Activated T-helper 1 cell treated with anti-CD3 and anti-CD28 coated beads, Interleukin-2, amount 50 U/mL, for 16 hours (primary cell): ENCODE data around the gene ZNF860.
"Not testable (repeated sequence)": the region's sequence is repeated elsewhere in the genome, so short reads cannot be mapped to it uniquely, and the experiment has no call there.

Experiments used
- DNase-seq, 2 donors: peaks; one replicate each; pipeline ENCODE4 v3.0.0-alpha.2; 2020; ENCODE audit warnings: low read depth in 1 of 2, low spot score in 1 of 2

The ZNF860 gene

DNA sequence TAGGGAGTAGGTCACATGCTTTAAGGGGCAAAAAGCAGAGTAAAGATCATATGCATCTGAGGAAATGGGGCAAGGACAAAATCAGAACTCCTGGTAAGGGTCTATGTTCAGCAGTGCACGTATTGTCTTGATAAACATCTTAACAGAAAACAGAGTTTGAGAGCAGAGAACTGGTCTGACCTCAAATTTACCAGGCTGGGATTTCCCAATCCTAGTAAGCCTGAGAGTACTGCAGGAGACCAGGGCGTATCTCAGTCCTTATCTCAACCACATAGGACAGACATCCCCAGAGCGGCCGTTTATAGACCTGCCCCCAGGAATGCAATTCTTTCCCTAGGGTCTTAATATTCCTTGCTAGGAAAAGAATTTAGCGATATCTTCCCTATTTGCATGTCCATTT, 13.5 kb downstream of the ZNF860 start:
- DNase-seq: not testable (repeated sequence)

DNA sequence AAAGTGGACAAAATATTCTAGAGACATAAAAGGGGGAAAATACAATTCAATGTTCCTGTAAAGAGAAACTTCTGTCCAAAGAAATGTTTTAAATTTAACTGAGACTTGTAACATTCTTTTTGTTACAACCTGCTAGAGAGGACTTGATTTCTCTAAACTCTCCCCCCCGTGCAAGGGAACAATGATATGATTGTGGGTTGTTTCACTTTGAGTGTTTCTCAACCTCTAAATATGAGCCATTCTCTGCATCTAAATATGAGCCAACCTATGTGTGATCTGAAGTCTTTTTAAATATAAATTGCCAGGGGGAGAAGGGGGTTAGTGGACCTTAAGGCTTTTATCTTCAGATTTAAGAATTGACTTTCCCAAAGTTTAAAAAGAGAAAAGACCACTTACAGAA, 14.6 kb downstream of the ZNF860 start:
- DNase-seq: no peak

DNA sequence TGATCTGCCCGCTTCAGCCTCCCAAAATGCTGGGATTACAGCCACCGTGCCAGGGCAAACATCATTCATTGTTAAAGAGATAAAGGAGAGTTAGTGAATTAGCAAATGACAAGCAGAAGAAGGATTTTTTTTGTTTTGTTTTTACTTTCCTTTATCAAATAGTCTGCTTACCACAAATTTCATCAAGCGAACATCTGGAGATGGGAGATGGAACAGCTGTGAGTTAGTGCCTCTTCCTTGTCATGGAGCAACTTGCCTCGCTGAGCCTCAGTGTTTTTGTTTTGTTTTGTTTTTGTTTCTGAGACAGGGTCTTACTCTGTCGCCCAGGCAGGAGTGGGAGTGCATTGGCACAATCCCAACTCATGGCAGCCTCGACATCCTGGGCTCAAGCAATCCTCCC, 15.9 kb downstream of the ZNF860 start:
- DNase-seq: no peak

- no peak for DNase-seq
Observed at GRCh38 chr3:31999907-32000439, 18.4 kb downstream of the ZNF860 start.

GRCh38 chr3:32000877-32001276, 19.3 kb downstream of the ZNF860 start:
- no peak for DNase-seq

- no peak for DNase-seq
Observed at GRCh38 chr3:32002561-32003368, 21.2 kb downstream of the ZNF860 start.

- DNase-seq: no peak
Observed at GRCh38 chr3:32003380-32003779, 21.8 kb downstream of the ZNF860 start.

GRCh38 chr3:32004113-32004765, 22.7 kb downstream of the ZNF860 start:
- DNase-seq: no peak

- no peak for DNase-seq
Observed at GRCh38 chr3:32009101-32009500, 27.6 kb downstream of the ZNF860 start.

GRCh38 chr3:32009957-32010356, 28.4 kb downstream of the ZNF860 start:
- no peak for DNase-seq

GRCh38 chr3:32010699-32011098, 29.1 kb downstream of the ZNF860 start:
- not testable (repeated sequence) for DNase-seq

DNA sequence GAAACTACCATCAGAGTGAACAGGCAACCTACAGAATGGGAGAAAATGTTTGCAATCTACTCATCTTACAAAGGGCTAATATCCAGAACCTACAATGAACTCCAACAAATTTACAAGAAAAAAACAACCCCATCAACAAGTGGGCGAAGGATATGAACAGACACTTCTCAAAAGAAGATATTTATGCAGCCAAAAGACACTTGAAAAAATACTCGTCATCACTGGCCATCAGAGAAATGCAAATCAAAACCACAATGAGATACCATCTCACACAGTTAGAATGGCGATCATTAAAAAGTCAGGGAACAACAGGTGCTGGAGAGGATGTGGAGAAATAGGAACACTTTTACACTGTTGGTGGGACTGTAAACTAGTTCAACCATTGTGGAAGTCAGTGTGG, 34.1 kb downstream of the ZNF860 start:
- not testable (repeated sequence) for DNase-seq

DNA sequence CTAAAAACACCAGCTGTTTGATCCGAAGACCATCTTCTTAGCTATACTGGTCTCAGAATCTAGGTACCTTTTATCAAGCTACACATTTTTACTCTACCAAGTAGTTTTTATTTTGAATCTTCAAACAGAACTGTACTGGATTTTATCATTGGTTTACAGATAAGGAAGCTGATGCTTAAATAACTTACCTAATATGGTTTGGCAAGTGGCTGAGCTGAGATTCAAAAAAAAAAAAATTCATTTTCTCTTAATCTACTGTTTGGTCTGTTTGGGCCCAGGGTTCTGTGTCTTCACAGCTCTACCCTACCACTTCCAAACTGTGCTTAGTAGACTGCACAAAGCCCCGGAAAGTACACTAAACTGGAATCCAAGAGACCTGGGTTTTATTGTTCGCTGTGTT, 35.7 kb downstream of the ZNF860 start:
- no peak for DNase-seq

DNA sequence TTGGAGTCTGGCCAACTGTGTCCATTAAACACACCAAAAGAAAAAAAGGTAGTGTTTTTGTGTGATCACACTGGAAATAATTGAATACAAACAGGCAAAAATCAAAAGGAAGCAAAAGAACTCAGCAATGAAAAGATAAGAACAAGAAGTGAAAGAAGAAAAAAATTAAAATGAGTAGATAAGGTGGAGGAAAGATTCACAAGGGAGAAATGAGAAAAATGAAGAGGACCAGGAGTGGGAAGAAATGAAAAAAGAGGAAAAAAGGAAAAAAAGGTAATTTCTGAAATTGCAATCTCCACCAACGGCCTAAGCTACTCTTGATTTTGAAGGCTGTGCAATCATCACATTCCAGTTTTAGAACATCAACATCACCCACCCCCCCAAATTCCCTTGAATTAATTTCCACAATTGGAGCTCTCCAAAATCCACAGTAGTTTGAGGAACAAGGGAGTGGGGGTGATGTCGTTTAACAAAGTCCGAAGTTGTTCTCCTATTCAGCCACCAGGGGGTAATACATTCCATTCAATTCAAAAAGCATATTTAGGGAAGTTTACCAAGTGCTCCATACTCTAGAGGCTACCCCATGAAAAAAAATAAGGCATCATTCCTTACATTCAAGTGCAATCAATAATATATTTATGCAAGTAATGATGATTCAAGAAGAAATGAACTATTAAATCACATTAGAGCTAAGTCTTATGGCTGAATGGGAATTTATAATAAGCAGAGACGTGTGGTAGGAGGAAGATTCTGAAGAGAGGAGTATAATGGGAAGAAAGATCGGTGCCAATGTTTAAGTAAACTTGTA, 37.4 kb downstream of the ZNF860 start:
- DNase-seq: no peak

- no peak for DNase-seq
Observed at GRCh38 chr3:32021155-32021554, 39.6 kb downstream of the ZNF860 start.

- DNase-seq: no peak
Observed at GRCh38 chr3:32021748-32022147, 40.2 kb downstream of the ZNF860 start.

- no peak for DNase-seq
Observed at GRCh38 chr3:32022947-32023346, 41.4 kb downstream of the ZNF860 start.

GRCh38 chr3:32026593-32026992, 45.0 kb downstream of the ZNF860 start:
- DNase-seq: no peak

- no peak for DNase-seq
Observed at GRCh38 chr3:32037932-32038267, 56.4 kb downstream of the ZNF860 start.

- no peak for DNase-seq
Observed at GRCh38 chr3:32041316-32041715, 59.8 kb downstream of the ZNF860 start.
